Subcutaneous adipose tissue (tissue), 4 donors: ENCODE data around the gene PCNX3. TPM values are rescaled to one million over a fixed set of nuclear protein-coding genes. Genes with fewer than 3 reads are reported as not detected.

ENCODE experiments used
- total RNA-seq, 4 donors: library from RNA; depleted of rRNA; stranded (reverse); fragments of >200 nt; gene quantifications; one replicate each; pipeline ENCODE4 v1.1.0, GENCODE V29; 2016
- TF ChIP-seq, protein P1 (sequence below): fragments of 450-650 bp; IDR thresholded peaks from one replicate; pipeline ENCODE4 v1.5.1; 2016; ENCODE audit warnings: low read depth, mild to moderate bottlenecking, control low read depth, antibody characterized with exemption, moderate library complexity

Gene PCNX3
- total RNA-seq, 4 donors from 2014 or later: 10.3 to 25.2 (median 11.2) TPM

GRCh38 chr11:65589444-65590239 lies 25.9 kb upstream of the PCNX3 start:
- TF ChIP-seq, protein P1, sequence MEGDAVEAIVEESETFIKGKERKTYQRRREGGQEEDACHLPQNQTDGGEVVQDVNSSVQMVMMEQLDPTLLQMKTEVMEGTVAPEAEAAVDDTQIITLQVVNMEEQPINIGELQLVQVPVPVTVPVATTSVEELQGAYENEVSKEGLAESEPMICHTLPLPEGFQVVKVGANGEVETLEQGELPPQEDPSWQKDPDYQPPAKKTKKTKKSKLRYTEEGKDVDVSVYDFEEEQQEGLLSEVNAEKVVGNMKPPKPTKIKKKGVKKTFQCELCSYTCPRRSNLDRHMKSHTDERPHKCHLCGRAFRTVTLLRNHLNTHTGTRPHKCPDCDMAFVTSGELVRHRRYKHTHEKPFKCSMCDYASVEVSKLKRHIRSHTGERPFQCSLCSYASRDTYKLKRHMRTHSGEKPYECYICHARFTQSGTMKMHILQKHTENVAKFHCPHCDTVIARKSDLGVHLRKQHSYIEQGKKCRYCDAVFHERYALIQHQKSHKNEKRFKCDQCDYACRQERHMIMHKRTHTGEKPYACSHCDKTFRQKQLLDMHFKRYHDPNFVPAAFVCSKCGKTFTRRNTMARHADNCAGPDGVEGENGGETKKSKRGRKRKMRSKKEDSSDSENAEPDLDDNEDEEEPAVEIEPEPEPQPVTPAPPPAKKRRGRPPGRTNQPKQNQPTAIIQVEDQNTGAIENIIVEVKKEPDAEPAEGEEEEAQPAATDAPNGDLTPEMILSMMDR: no peak

DNA sequence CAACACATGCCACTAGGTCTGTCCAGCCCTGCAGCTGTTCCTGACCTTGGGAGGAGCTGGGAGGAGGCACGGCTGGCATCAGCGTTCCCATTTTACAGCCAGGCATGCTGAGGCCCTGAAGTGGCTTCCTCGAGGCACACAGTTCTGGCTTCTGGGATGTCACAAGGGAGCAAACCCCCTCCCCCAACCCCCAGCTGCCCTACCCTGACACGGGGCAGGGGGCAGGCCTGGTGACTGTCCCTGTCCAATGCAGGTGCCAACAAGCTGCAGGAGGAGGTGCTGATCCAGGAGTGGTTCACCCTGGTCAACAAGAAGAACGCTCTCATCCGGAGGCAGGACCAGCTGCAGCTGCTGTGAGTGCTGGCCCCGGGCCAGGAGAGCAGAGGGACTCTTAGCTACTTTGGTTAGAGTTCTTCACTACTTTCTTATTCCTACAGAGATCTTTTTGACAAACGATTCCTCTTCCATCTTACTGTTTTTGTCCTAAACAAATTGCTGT lies 25.3 kb upstream of the PCNX3 start:
- TF ChIP-seq, protein P1: no peak

- TF ChIP-seq, protein P1: no peak
Observed at GRCh38 chr11:65591939-65592857, 23.4 kb upstream of the PCNX3 start.

GRCh38 chr11:65592858-65593517 lies 22.6 kb upstream of the PCNX3 start:
- TF ChIP-seq, protein P1: no peak

DNA sequence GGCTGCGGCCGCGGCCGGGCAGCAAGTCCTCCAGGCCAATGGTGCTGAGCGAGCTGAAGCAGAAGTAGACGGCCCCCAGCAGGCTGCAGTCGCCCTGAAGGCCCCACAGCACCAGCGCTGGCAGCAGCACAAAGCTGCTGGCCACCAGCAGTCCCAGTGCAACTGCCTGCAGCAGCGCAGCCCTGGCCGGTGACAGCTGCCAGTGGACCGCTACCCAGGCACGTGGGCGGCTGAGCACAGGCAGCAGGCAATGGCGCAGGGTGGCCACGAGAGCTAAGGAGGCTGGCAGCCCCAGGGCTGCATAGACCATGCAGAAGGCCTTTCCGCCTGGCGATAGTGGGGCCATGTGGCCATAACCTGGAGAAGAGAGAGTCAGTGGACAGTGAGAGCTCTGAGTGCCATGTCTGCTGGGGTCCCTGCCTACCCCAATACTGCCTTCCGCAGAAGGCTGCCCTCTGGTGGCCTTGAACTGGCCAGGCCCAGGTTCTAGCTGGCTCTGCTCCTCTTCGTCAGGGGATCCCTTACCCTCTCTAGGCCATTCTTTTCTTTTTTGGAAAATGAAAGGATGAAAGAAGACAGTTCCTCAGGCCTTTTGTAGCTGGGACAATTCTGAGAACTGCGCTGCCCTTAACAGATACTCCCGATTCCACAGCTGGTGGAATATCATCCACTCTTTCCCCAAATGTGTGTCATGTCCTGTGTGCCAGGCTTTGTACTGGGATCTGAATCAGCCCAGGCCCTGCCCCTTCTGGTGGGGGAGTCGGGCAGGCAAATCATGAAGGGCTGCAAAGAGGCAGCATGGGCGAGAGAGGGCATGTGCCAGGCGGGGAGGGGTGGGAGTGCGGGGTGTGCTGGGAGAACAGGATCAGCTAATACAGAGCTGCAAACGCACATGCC lies 21.8 kb upstream of the PCNX3 start:
- TF ChIP-seq, protein P1: no peak

GRCh38 chr11:65595131-65595530 lies 20.4 kb upstream of the PCNX3 start:
- TF ChIP-seq, protein P1: no peak
